K562 (cell line): ENCODE measurements around the gene NIN. TPM values are rescaled to one million over a fixed set of nuclear protein-coding genes. Genes with fewer than 3 reads are reported as not detected.

Experiments used
- ATAC-seq: fragments of 200-7000 bp; cut with Tn5 transposase; 3 replicates; pipeline ENCODE4 v1.9.1; 2020; ENCODE audit warnings: moderate library complexity
- BruUV-seq: library from RNA; stranded (reverse); fragments of 400-500 nt; replicated peaks from 2 replicates; lab custom pipeline; 2021; lab: Mats Ljungman, UMichigan
- CTCF ChIA-PET: fragments of 300-600 bp; formaldehyde crosslinking; extraction: SDS; loops from one replicate; lab custom pipeline; 2021; ENCODE audit warnings: low intra/inter-chr PET ratio; lab: Yijun Ruan, JAX
- POLR2A ChIA-PET: fragments of 300-600, 350-650 bp; sonication (Branson Sonifier 250); formaldehyde crosslinking; extraction: SDS; loops from one replicate; lab custom pipeline; 2021; ENCODE audit warnings: antibody characterized with exemption, inconsistent platforms; lab: Yijun Ruan, JAX
- DNase-seq, 4 experiments: peaks; one replicate each; pipeline versions ENCODE4 v3.0.0 to v3.0.0-alpha.2; 2011 to 2018; ENCODE audit warnings: low spot score in 3 of 4, mixed read lengths in 3 of 4; ENCODE audit errors: extremely low read depth in 1 of 4
- FAIRE-seq: peaks from 2 replicates; lab custom pipeline; 2011; peaks lifted over from hg19 to GRCh38; lab: Jason Lieb, UNC
- H2AFZ ChIP-seq: 2 replicates; pipeline ENCODE4 v1.6.0; 2011; ENCODE audit warnings: low read depth, low read length, control low read depth, inconsistent platforms
- H3K27ac ChIP-seq: fragments of 200-600 bp; 3 replicates; pipeline ENCODE4 v1.8.0; 2011; ENCODE audit warnings: low read depth, mild to moderate bottlenecking, control low read depth, inconsistent platforms, low read length, moderate library complexity, mixed read lengths; ENCODE audit errors: extremely low read depth
- H3K27me3 ChIP-seq, 2 experiments: fragments of 300-600 bp in 1 of 2; 2 replicates in 1 of 2; 3 replicates in 1 of 2; pipeline versions ENCODE4 v1.6.0 to v1.8.0; 2011; ENCODE audit warnings: inconsistent platforms in 2 of 2, low read length in 2 of 2, mild to moderate bottlenecking in 1 of 2, mixed read lengths in 1 of 2, moderate library complexity in 1 of 2; ENCODE audit not compliant: control insufficient read depth in 2 of 2, insufficient read depth in 2 of 2
- H3K36me3 ChIP-seq: fragments of 300-600 bp; 3 replicates; pipeline ENCODE4 v1.8.0; 2011; ENCODE audit warnings: mild to moderate bottlenecking, low read length, inconsistent platforms; ENCODE audit not compliant: control insufficient read depth, insufficient read depth
- H3K4me1 ChIP-seq, 2 experiments: fragments of 200-600 bp in 1 of 2; replicated peaks in 1 of 2; 2 replicates in 1 of 2; 3 replicates in 1 of 2; pipeline versions ENCODE4 v1.5.1 to v1.8.0; 2011; ENCODE audit warnings: inconsistent platforms in 2 of 2, low read length in 2 of 2, mild to moderate bottlenecking in 1 of 2, mixed read lengths in 1 of 2, moderate library complexity in 1 of 2; ENCODE audit not compliant: control insufficient read depth in 2 of 2, insufficient read depth in 2 of 2
- H3K4me2 ChIP-seq: 2 replicates; pipeline ENCODE4 v1.6.1; 2011; ENCODE audit warnings: low read length, control low read depth, inconsistent platforms, mixed read lengths; ENCODE audit not compliant: insufficient read depth
- H3K4me3 ChIP-seq: fragments of 200-600 bp; sonication (generic), shearing (Covaris generic); 2 replicates; pipeline ENCODE4 v1.5.1; 2016; ENCODE audit warnings: control low read depth, inconsistent platforms
- H3K79me2 ChIP-seq: fragments of 200-600 bp; 3 replicates; pipeline ENCODE4 v1.8.0; 2011; ENCODE audit warnings: low read length, inconsistent platforms; ENCODE audit not compliant: control insufficient read depth, insufficient read depth
- H3K9ac ChIP-seq, 2 experiments: 2 replicates each; pipeline versions ENCODE4 v1.6.0 to v1.6.1; 2011; ENCODE audit warnings: low read depth in 2 of 2, low read length in 2 of 2, control low read depth in 1 of 2, inconsistent platforms in 1 of 2, mild to moderate bottlenecking in 1 of 2, mixed read lengths in 1 of 2; ENCODE audit not compliant: insufficient read depth in 1 of 2
- H3K9me1 ChIP-seq: one replicate; pipeline ENCODE4 v1.6.0; 2011; ENCODE audit warnings: inconsistent platforms, mild to moderate bottlenecking, low read length, moderate library complexity; ENCODE audit not compliant: control insufficient read depth, insufficient read depth
- H3K9me3 ChIP-seq: replicated peaks from 2 replicates; pipeline ENCODE4 v1.5.1; 2011; ENCODE audit warnings: low read depth, low read length, inconsistent platforms; ENCODE audit not compliant: control insufficient read depth, insufficient read depth
- H4K20me1 ChIP-seq: replicated peaks from 2 replicates; pipeline ENCODE4 v1.6.1; 2011; ENCODE audit warnings: low read length, inconsistent platforms, mixed read lengths; ENCODE audit not compliant: control insufficient read depth, insufficient read depth
- POU5F1 ChIP-seq: fragments of 150-350 bp; IDR thresholded peaks from 2 replicates; pipeline ENCODE4 v1.6.1; 2014; ENCODE audit warnings: borderline replicate concordance, low read length, low read depth, mild to moderate bottlenecking; ENCODE audit not compliant: partially characterized antibody
- TAF9B ChIP-seq: fragments of 450-650 bp; IDR thresholded peaks from 2 replicates; pipeline ENCODE4 v1.6.1; 2018; ENCODE audit warnings: mild to moderate bottlenecking; ENCODE audit not compliant: partially characterized antibody
- WGBS: fragments of 100-300 bp; shearing (Covaris generic); methylation state at CpG from one replicate; pipeline ENCODE4 v1.1.6; 2016; ENCODE audit warnings: low coverage, mixed read lengths; ENCODE audit not compliant: insufficient coverage; ENCODE audit errors: missing lambda C conversion rate; 5-methylcytosine and 5-hydroxymethylcytosine counted together
- in situ Hi-C: fragments of 300-500 bp; cut with MboI; formaldehyde crosslinking; loops from 4 replicates; pipeline ENCODE4 v1.15.0; 2018; ENCODE audit warnings: inconsistent platforms, mixed read lengths
- intact Hi-C: fragments of 100-400 bp; cut with micrococcal nuclease; formaldehyde crosslinking; loops from 2 replicates; pipeline ENCODE4 v1.14.2; 2022
- polyA plus RNA-seq, 8 experiments: library from polyadenylated mRNA; depleted of rRNA in 4 of 8; stranded (reverse) in 5 of 8; unstranded in 3 of 8; fragments of >200 nt; fragmentation: Nextera tagmentation in 2 of 8; fragmentation: Illumina TruSeq in 1 of 8; extraction: Ambion mirVana in 2 of 8; extraction: Trizol in 1 of 8; gene quantifications; 2 replicates each; pipeline versions ENCODE4 v1.2.1 to v1.2.3, GENCODE V29; 2011 to 2014; ENCODE audit warnings: inconsistent platforms in 1 of 8, missing spikeins in 1 of 8
- total RNA-seq, 7 experiments: library from RNA; depleted of rRNA in 6 of 7; stranded (reverse); fragments of >200 nt in 6 of 7; fragmentation: Illumina TruSeq in 2 of 7; extraction: Trizol in 2 of 7; gene quantifications; 2 replicates each; pipeline versions ENCODE4 v1.2.1 to v1.2.3, GENCODE V29; 2011 to 2021; ENCODE audit warnings: low replicate concordance in 1 of 7
- TF ChIP-seq, protein P1 (sequence below): fragments of 250-450 bp; sonication (Bioruptor Pico); IDR thresholded peaks from 2 replicates; pipeline ENCODE4 v1.4.0; 2020
- TF ChIP-seq, protein P2 (sequence below): sonication (generic); formaldehyde crosslinking; IDR thresholded peaks from 2 replicates; pipeline ENCODE4 v1.8.0; 2022; ENCODE audit warnings: mild to moderate bottlenecking, missing genetic modification reagents
- TF ChIP-seq, protein P3 (sequence below): sonication (generic); formaldehyde crosslinking; IDR thresholded peaks from 2 replicates; pipeline ENCODE4 v1.9.0; 2022; ENCODE audit warnings: mild to moderate bottlenecking, missing genetic modification reagents

Gene NIN
- total and polyA plus RNA-seq, 9 of the 15 experiments (the other 6 are each of a cell fraction or from before 2014, with no cell fraction given) = 0.84 to 8.4 (median 5.0) TPM

DNA sequence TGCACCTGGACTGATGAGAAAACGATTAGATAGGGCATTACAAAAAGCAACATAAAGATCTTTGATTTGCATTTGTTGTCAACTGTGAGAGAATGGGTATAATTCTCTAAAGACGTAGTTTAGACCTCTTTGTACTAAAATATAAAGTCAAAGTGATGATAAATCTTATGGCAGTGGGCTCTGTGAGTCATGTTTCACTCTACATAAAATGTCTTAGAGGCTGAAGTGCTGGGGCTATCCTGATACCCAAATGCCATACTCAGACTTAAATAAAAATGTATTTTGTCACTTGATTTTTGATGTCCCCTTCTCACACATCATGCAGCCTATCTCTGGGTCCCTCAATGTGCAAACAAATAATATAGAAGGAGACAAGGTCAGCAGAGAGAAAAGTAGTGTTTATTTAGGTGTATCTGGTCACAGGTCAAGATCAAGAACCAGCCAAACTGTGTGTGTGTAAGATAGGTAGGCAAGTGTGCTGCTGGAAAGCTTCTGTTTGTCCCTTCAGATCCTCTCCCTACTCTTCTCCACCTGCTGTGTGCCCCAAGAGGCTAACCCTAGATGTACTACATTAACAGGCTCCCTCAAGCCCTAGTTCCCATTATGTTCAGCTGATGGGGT lies 7.0 kb upstream of the NIN start:
- Histone ChIP-seq H3K9me3 (no peaks in the 10 kb centered on the region), H3K27me3 (peaks cover 0 to 15% of the 10 kb centered on the region in 2 experiments; a peak in 2 of 5 replicates), H3K79me2 (no peaks in the 10 kb centered on the region), H3K4me3 (no peak overlapping the region), H3K9me1 (no peaks in the 10 kb centered on the region), H2AFZ (no peak overlapping the region), H3K4me2 (no peak overlapping the region), H3K36me3 (no peaks in the 10 kb centered on the region), H3K4me1 (no peaks in the 10 kb centered on the region; a peak in 1 of 5 replicates), H3K9ac (no peak overlapping the region), H3K27ac (no peak overlapping the region), H4K20me1 (peaks cover 2% of the 10 kb centered on the region; the same call in 1 of the 2 replicates)
- BruUV-seq = no TSS peak
- ChIA-PET CTCF (no interaction called here), POLR2A (interaction anchor here (0.7 kb wide), 1 partner anchor 1203 kb away, joined by 3 read pairs; no protein-coding TSS in a partner anchor)
- FAIRE-seq = no peak
- no peak for DNase-seq
- no peak for ATAC-seq
- 0% methylated on average over 2 of the region's 2 CpGs for WGBS
- intact Hi-C loops = no loop called here
- in situ Hi-C loops = no loop called here
- TF ChIP-seq, protein P1, sequence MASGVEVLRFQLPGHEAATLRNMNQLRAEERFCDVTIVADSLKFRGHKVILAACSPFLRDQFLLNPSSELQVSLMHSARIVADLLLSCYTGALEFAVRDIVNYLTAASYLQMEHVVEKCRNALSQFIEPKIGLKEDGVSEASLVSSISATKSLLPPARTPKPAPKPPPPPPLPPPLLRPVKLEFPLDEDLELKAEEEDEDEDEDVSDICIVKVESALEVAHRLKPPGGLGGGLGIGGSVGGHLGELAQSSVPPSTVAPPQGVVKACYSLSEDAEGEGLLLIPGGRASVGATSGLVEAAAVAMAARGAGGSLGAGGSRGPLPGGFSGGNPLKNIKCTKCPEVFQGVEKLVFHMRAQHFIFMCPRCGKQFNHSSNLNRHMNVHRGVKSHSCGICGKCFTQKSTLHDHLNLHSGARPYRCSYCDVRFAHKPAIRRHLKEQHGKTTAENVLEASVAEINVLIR (CRISPR knock-in tag) = no peak
- no peak for TF ChIP-seq TAF9B
- TF ChIP-seq, protein P2, sequence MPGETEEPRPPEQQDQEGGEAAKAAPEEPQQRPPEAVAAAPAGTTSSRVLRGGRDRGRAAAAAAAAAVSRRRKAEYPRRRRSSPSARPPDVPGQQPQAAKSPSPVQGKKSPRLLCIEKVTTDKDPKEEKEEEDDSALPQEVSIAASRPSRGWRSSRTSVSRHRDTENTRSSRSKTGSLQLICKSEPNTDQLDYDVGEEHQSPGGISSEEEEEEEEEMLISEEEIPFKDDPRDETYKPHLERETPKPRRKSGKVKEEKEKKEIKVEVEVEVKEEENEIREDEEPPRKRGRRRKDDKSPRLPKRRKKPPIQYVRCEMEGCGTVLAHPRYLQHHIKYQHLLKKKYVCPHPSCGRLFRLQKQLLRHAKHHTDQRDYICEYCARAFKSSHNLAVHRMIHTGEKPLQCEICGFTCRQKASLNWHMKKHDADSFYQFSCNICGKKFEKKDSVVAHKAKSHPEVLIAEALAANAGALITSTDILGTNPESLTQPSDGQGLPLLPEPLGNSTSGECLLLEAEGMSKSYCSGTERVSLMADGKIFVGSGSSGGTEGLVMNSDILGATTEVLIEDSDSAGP = no peak
- no peak for TF ChIP-seq POU5F1
- TF ChIP-seq, protein P3, sequence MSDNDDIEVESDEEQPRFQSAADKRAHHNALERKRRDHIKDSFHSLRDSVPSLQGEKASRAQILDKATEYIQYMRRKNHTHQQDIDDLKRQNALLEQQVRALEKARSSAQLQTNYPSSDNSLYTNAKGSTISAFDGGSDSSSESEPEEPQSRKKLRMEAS (CRISPR knock-in tag) = no peak
